Spleen (tissue), 11 donors: Measurements from ENCODE around the gene VSX1. TPM values are rescaled to one million over a fixed set of nuclear protein-coding genes. Genes with fewer than 3 reads are reported as not detected.

Experiments
- DNase-seq: peaks from one replicate; pipeline ENCODE4 v3.0.0-alpha.2; 2020
- H3K27ac ChIP-seq, 8 donors: fragments of 200-600 bp; sonication (generic) in 7 of 8; 1 replicate in 4 of 8; 2 replicates in 4 of 8; pipeline versions ENCODE4 v1.5.0 to v1.8.0; 2016 to 2021; ENCODE audit warnings: inconsistent platforms in 4 of 8, mild to moderate bottlenecking in 4 of 8, moderate library complexity in 1 of 8
- H3K27me3 ChIP-seq, 7 donors: fragments of 200-600 bp; sonication (generic) in 6 of 7; replicated peaks in 1 of 7; 1 replicate in 4 of 7; 2 replicates in 3 of 7; pipeline versions ENCODE4 v1.5.0 to v1.8.0; 2016 to 2021; ENCODE audit warnings: inconsistent platforms in 3 of 7, mild to moderate bottlenecking in 1 of 7
- H3K36me3 ChIP-seq, 6 donors: fragments of 200-600 bp; sonication (generic) in 5 of 6; 1 replicate in 4 of 6; 2 replicates in 2 of 6; pipeline versions ENCODE4 v1.5.0 to v1.8.0; 2016 to 2021; ENCODE audit warnings: inconsistent platforms in 2 of 6
- H3K4me1 ChIP-seq, 6 donors: fragments of 200-600 bp; sonication (generic) in 5 of 6; 1 replicate in 3 of 6; 2 replicates in 3 of 6; pipeline versions ENCODE4 v1.5.0 to v1.8.0; 2016 to 2021; ENCODE audit warnings: inconsistent platforms in 3 of 6
- H3K4me3 ChIP-seq, 8 donors: fragments of 200-600 bp; sonication (generic) in 7 of 8; 1 replicate in 4 of 8; 2 replicates in 4 of 8; pipeline versions ENCODE4 v1.5.0 to v1.8.0; 2016 to 2021; ENCODE audit warnings: inconsistent platforms in 4 of 8, mild to moderate bottlenecking in 4 of 8, moderate library complexity in 2 of 8
- H3K9me3 ChIP-seq, 8 donors: fragments of 200-600 bp; sonication (generic) in 7 of 8; 1 replicate in 4 of 8; 2 replicates in 4 of 8; pipeline versions ENCODE4 v1.5.0 to v1.8.0; 2016 to 2021; ENCODE audit warnings: inconsistent platforms in 4 of 8
- POLR2A ChIP-seq, 3 donors: fragments of 450-650 bp; IDR thresholded peaks; one replicate each; pipeline ENCODE4 v1.5.1; 2017; ENCODE audit warnings: antibody characterized with exemption in 3 of 3, mild to moderate bottlenecking in 1 of 3
- POLR2AphosphoS5 ChIP-seq, 3 donors: sonication (generic); formaldehyde crosslinking; IDR thresholded peaks; one replicate each; pipeline ENCODE4 v1.5.1; 2017; ENCODE audit warnings: antibody characterized with exemption in 3 of 3
- WGBS, 5 donors: extraction: QIAGEN DNeasy Blood & Tissue Kit in 3 of 5; methylation state at CpG; one replicate each; pipeline versions ENCODE4 v1.1.5 to v1.1.7; 2013 to 2018; 5-methylcytosine and 5-hydroxymethylcytosine counted together
- intact Hi-C: fragments of 100-400 bp; cut with DNase I; formaldehyde crosslinking; loops from one replicate; pipeline ENCODE4 v1.15.0; 2023; ENCODE audit warnings: low total_unique reads
- polyA plus RNA-seq, 3 donors: library from polyadenylated mRNA; stranded (reverse); fragments of 200-250 nt; gene quantifications; one replicate each; pipeline ENCODE4 v1.2.1, GENCODE V29; 2013
- total RNA-seq, 7 donors: library from RNA; depleted of rRNA in 3 of 7; stranded (reverse); fragments of >200 nt in 3 of 7; fragmentation: NEBNext Ultra II Directional in 4 of 7; extraction: Animal tissue kit (Norgen Biotek cat#: 25700) in 4 of 7; gene quantifications; one replicate each; pipeline versions ENCODE4 v1.1.0 to v1.2.1, GENCODE V29; 2016 to 2021
- TF ChIP-seq, protein P1 (sequence below), 11 experiments: fragments of 200-600 bp in 7 of 11; fragments of 450-650 bp in 4 of 11; sonication (generic) in 4 of 11; IDR thresholded peaks in 8 of 11; conservative IDR thresholded peaks in 3 of 11; 1 replicate in 7 of 11; 2 replicates in 4 of 11; pipeline versions ENCODE4 v1.4.0 to v1.8.0; 2016 to 2021; ENCODE audit warnings: antibody characterized with exemption in 11 of 11, inconsistent platforms in 4 of 11, mild to moderate bottlenecking in 1 of 11
- donor health status: healthy with polysubstance abuse.
- donor health status: DM: no; HTN: no; CAD: no; lungs with moderate emphysema.
- donor health status: DM: no; HTN: no; CAD: no.
- donor health status: Bipolar disorder and iron deficiency.
- donor health status: healthy.
- donor health status: DM: no; HTN: no; CAD: no.
- donor health status: DM: yes; HTN: yes; CAD: no.

The VSX1 gene
- total and polyA plus RNA-seq, 10 donors = not detected

DNA sequence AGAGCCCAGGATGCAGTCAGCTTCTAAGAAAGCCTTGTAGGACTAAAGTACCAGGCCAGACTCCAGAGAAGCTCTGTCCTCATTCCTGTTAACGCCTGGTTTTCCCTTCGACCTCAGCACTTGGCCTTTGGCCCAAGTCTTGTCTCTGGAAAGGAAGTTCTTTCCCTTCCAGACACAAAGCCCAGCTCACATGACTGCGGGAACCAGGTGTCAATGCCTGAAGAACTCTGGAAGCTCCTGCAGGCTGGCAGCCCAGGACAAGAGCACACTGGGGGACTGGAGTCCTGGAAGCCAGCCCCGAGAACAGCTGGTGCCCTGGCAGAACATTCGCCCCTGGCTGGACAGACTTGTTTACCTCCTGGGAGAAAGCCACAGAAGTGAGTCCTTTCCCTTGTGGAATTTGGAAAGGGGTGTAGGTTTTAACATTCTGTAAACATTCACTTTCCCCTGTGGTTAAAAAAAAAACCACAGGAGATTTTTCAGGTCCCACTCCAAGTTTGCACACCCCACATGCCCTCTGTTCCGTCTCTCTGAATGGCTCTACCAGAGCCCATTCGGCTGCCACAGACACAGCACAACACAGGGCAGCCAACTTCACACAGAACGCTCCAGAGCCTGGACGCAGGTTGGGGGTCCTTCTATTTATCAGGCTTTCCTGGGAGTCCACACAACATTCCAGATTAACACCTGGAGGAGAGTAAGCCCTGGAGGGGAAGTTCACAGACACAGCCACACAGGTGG lies 42.1 kb downstream of the VSX1 start:
- Histone ChIP-seq H3K27ac (peak overlapping the region in 7 of 8 donors; percentile 21 to 78 (median 33)), H3K9me3 (no peaks in the 10 kb centered on the region), H3K4me1 (peaks cover 55 to 100% (median 93%) of the 10 kb centered on the region in 6 donors), H3K27me3 (no peaks in the 10 kb centered on the region), H3K36me3 (peaks cover 0 to 13% (median 0%) of the 10 kb centered on the region in 6 donors), H3K4me3 (no peak overlapping the region)
- intact Hi-C loops = no loop called here
- no peak for TF ChIP-seq POLR2A (IDR thresholded peaks at IDR 0.05)
- peak in 1 of 3 donors; percentile 21 for TF ChIP-seq POLR2AphosphoS5 (IDR thresholded peaks at IDR 0.05)
- DNase-seq = peak; percentile 33
- WGBS, 5 donors = 60 to 79% (median 68%) methylated on average over 9 of the region's 9 CpGs

DNA sequence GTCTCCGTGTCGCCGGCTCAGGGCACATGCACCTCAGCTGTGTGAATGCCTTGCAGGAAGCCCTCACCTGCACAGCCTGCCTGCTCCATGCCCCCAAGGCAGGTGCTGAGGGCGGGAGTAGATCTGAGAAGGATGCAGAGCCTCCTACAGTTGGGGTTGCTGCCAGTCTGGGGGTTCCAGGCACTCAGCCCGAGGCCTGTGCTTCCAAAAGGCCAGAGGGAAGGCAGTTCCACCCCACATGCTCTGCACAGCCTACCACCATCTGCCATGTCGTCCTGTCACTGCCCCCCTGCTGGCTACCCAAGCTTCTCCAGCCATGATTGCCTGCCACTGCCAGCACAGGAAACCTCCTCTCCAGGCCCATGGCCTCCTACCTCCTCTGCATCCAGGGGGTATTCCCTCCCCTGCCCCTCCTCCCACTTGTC lies 43.3 kb downstream of the VSX1 start:
- Histone ChIP-seq H3K4me3 (no peak overlapping the region), H3K4me1 (peaks cover 52 to 97% (median 86%) of the 10 kb centered on the region in 6 donors), H3K27ac (peak overlapping the region in 4 of 8 donors; percentile 33 to 78 (median 63)), H3K9me3 (no peaks in the 10 kb centered on the region), H3K27me3 (no peaks in the 10 kb centered on the region), H3K36me3 (peaks cover 0 to 15% (median 0%) of the 10 kb centered on the region in 6 donors)
- intact Hi-C loops = no loop called here
- WGBS, 5 donors = 75 to 93% (median 88%) methylated on average over 4 to 6 of the region's 6 CpGs
- TF ChIP-seq POLR2AphosphoS5 (IDR thresholded peaks at IDR 0.05) = no peak
- TF ChIP-seq, protein P1, sequence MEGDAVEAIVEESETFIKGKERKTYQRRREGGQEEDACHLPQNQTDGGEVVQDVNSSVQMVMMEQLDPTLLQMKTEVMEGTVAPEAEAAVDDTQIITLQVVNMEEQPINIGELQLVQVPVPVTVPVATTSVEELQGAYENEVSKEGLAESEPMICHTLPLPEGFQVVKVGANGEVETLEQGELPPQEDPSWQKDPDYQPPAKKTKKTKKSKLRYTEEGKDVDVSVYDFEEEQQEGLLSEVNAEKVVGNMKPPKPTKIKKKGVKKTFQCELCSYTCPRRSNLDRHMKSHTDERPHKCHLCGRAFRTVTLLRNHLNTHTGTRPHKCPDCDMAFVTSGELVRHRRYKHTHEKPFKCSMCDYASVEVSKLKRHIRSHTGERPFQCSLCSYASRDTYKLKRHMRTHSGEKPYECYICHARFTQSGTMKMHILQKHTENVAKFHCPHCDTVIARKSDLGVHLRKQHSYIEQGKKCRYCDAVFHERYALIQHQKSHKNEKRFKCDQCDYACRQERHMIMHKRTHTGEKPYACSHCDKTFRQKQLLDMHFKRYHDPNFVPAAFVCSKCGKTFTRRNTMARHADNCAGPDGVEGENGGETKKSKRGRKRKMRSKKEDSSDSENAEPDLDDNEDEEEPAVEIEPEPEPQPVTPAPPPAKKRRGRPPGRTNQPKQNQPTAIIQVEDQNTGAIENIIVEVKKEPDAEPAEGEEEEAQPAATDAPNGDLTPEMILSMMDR (IDR thresholded peaks at IDR 0.05 in 8 of 11, conservative IDR thresholded peaks at IDR 0.05 in 3 of 11) = no peak
- no peak for TF ChIP-seq POLR2A (IDR thresholded peaks at IDR 0.05)
- peak; percentile 68 for DNase-seq

DNA sequence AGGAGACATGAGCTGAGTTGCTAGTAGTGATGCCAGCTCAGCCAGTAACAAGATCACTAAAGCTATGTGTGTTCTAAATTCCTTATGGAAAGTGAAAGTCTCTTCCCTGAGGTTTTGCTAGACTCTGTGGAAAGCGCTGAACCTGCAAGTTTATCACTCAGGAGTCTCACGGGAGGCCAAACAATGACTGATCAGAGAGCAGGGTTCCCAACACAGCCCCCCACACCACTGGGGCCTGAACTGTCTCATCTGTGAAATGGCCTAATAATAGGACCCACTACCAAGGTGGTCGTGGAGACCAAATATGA lies 43.9 kb downstream of the VSX1 start:
- no peaks in the 10 kb centered on the region for H3K27me3 ChIP-seq
- H3K4me1 ChIP-seq = peaks cover 46 to 97% (median 83%) of the 10 kb centered on the region in 6 donors

DNA sequence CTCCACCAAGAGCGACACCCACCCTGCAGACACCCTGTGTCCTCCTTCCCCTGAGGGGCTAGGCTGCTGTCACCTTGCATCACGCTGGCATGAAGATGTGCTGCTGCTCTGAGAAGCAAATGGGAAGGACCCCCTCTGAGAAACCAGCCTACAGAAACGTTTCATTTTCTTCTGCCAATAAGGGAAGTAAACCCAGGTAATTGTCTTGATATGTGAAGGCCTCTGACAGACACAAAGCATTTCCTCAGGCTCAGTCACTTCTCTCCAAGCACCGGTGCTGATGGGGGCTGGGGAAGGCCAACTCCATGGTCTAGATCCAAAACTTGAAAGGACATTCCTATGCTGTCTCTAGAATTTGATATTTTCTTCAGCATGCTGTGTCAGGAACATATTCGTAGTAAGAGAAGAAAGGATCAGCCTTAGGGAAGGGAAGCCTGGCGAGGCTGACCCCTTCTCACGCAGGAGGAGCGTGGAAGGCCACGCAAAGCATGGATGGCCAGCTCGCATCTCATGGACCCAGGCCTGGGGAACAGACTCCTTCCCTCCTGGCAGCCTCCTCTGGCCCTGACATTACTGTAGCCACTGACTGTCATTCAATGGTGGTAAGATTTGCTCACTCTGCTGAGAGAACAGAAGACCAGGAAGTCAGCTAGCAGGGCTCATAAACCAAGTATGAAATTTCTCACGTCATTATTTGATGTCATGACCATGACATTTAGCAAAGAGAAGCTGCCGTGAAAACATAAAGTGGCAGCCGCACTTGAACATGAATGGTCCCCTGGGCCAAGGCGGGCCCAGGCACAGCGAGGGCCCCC lies 44.4 kb downstream of the VSX1 start:
- peak; percentile 71 for DNase-seq
- peak overlapping the region; percentile 14 to 78 (median 50) for H3K27ac ChIP-seq
- 63 to 73% (median 69%) methylated on average over 15 of the region's 15 CpGs for WGBS, 5 donors
- H3K36me3 ChIP-seq = peaks cover 0 to 21% (median 0%) of the 10 kb centered on the region in 6 donors
- H3K4me3 ChIP-seq = no peak overlapping the region
- no peaks in the 10 kb centered on the region for H3K27me3 ChIP-seq
- intact Hi-C loops = no loop called here
- no peaks in the 10 kb centered on the region for H3K9me3 ChIP-seq
- peaks cover 41 to 97% (median 80%) of the 10 kb centered on the region in 6 donors for H3K4me1 ChIP-seq
- TF ChIP-seq POLR2AphosphoS5 (IDR thresholded peaks at IDR 0.05) = peak in 1 of 3 donors; percentile 11
- TF ChIP-seq, protein P1 (IDR thresholded peaks at IDR 0.05 in 8 of 11, conservative IDR thresholded peaks at IDR 0.05 in 3 of 11) = no peak

More for the DNA sequence above, 43.9 kb downstream of the VSX1 start:
- intact Hi-C loops = no loop called here
- Histone ChIP-seq H3K27ac (peak overlapping the region in 5 of 8 donors; percentile 18 to 78 (median 54)), H3K4me3 (no peak overlapping the region), H3K9me3 (no peaks in the 10 kb centered on the region), H3K36me3 (peaks cover 0 to 17% (median 0%) of the 10 kb centered on the region in 6 donors)
- TF ChIP-seq POLR2A (IDR thresholded peaks at IDR 0.05) (no peak), POLR2AphosphoS5 (IDR thresholded peaks at IDR 0.05) (no peak)
- TF ChIP-seq, protein P1 (IDR thresholded peaks at IDR 0.05 in 8 of 11, conservative IDR thresholded peaks at IDR 0.05 in 3 of 11) = no peak
- DNase-seq = no peak
- WGBS, 5 donors = 57 to 73% (median 71%) methylated on average over 3 of the region's 3 CpGs
